Uterus (tissue), 2 donors: Measurements from ENCODE around the gene CHST11.

Source experiments
- POLR2A ChIP-seq, 2 donors: fragments of 450-650 bp; IDR thresholded peaks; one replicate each; pipeline ENCODE4 v1.6.1; 2016; ENCODE audit warnings: antibody characterized with exemption in 2 of 2, mild to moderate bottlenecking in 1 of 2, moderate library complexity in 1 of 2
- TF ChIP-seq, protein P1 (sequence below), 4 experiments: fragments of 200-600 bp in 2 of 4; fragments of 450-650 bp in 2 of 4; sonication (generic) in 2 of 4; IDR thresholded peaks; one replicate each; pipeline ENCODE4 v1.5.1; 2016 to 2019; ENCODE audit warnings: antibody characterized with exemption in 4 of 4, mild to moderate bottlenecking in 2 of 4, moderate library complexity in 1 of 4

DNA sequence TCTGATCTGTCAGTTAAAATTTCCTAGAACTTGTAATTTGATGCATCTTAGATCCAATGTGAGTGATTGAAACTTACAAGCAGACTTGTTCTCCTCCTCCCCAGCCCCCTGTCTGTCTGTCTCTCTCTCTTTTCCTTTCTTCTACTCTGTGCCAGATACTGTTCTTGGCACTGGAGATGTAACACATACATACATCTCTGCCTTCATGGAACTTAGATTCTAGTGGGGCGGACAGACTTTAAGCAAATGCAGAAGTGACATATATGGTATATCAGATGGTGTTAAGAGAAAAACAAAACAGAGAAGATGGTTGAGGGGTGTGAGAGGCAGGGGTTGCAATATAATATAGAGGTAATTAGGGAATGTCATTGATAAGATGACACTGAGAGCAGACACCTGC is 6.6 kb downstream of the CHST11 start:
- TF ChIP-seq POLR2A (IDR thresholded peaks at IDR 0.05) = no peak
- TF ChIP-seq, protein P1, sequence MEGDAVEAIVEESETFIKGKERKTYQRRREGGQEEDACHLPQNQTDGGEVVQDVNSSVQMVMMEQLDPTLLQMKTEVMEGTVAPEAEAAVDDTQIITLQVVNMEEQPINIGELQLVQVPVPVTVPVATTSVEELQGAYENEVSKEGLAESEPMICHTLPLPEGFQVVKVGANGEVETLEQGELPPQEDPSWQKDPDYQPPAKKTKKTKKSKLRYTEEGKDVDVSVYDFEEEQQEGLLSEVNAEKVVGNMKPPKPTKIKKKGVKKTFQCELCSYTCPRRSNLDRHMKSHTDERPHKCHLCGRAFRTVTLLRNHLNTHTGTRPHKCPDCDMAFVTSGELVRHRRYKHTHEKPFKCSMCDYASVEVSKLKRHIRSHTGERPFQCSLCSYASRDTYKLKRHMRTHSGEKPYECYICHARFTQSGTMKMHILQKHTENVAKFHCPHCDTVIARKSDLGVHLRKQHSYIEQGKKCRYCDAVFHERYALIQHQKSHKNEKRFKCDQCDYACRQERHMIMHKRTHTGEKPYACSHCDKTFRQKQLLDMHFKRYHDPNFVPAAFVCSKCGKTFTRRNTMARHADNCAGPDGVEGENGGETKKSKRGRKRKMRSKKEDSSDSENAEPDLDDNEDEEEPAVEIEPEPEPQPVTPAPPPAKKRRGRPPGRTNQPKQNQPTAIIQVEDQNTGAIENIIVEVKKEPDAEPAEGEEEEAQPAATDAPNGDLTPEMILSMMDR (IDR thresholded peaks at IDR 0.05) = no peak
